K562 (cell line): Measurements from ENCODE around the gene SPTBN4. TPM values are rescaled to one million over a fixed set of nuclear protein-coding genes. Genes with fewer than 3 reads are reported as not detected.

Experiments
- GTF2A2 ChIP-seq: IDR thresholded peaks from 2 replicates; pipeline ENCODE4 v1.6.1; 2016; ENCODE audit warnings: mild to moderate bottlenecking, missing genetic modification characterization, missing compliant biosample characterization
- HMG20B ChIP-seq: fragments of 250-450 bp; sonication (Bioruptor Pico); IDR thresholded peaks from 2 replicates; pipeline ENCODE4 v1.5.0; 2021; ENCODE audit warnings: mild to moderate bottlenecking
- NBN ChIP-seq: fragments of 450-650 bp; IDR thresholded peaks from 2 replicates; pipeline ENCODE4 v1.6.1; 2016; ENCODE audit warnings: low read depth, mild to moderate bottlenecking
- RFX5 ChIP-seq: IDR thresholded peaks from 2 replicates; pipeline ENCODE4 v1.6.1; 2011; ENCODE audit warnings: low read depth, mild to moderate bottlenecking, improper control_type of control experiment, low read length
- SMAD1 ChIP-seq: fragments of 150-350 bp; IDR thresholded peaks from 2 replicates; pipeline ENCODE4 v1.6.1; 2014; ENCODE audit warnings: low read length, low read depth; ENCODE audit not compliant: partially characterized antibody
- SMARCB1 ChIP-seq: IDR thresholded peaks from 2 replicates; pipeline ENCODE4 v1.6.1; 2011; ENCODE audit warnings: improper control_type of control experiment, low read depth; ENCODE audit not compliant: insufficient read length
- TFAM ChIP-seq: fragments of 250-450 bp; sonication (Bioruptor Pico); conservative IDR thresholded peaks from 2 replicates; pipeline ENCODE4 v1.5.0; 2021; ENCODE audit warnings: mild to moderate bottlenecking, moderate library complexity
- ZBTB7A ChIP-seq: IDR thresholded peaks from 2 replicates; pipeline ENCODE4 v1.6.1; 2011; ENCODE audit warnings: low read depth, mild to moderate bottlenecking, low read length, moderate library complexity, borderline replicate concordance; ENCODE audit not compliant: control insufficient read depth
- ZFP1 ChIP-seq: fragments of 450-650 bp; formaldehyde crosslinking; IDR thresholded peaks from 2 replicates; pipeline ENCODE4 v1.4.0; 2020; ENCODE audit warnings: mild to moderate bottlenecking, mixed read lengths
- ZFP30 ChIP-seq: fragments of 250-450 bp; sonication (Bioruptor Pico); IDR thresholded peaks from 2 replicates; pipeline ENCODE4 v1.8.0; 2022; ENCODE audit warnings: moderate library complexity, mild to moderate bottlenecking, inconsistent platforms, borderline replicate concordance
- polyA plus RNA-seq, 8 experiments: library from polyadenylated mRNA; depleted of rRNA in 4 of 8; stranded (reverse) in 5 of 8; unstranded in 3 of 8; fragments of >200 nt; fragmentation: Nextera tagmentation in 2 of 8; fragmentation: Illumina TruSeq in 1 of 8; extraction: Ambion mirVana in 2 of 8; extraction: Trizol in 1 of 8; gene quantifications; 2 replicates each; pipeline versions ENCODE4 v1.2.1 to v1.2.3, GENCODE V29; 2011 to 2014; ENCODE audit warnings: inconsistent platforms in 1 of 8, missing spikeins in 1 of 8
- total RNA-seq, 7 experiments: library from RNA; depleted of rRNA in 6 of 7; stranded (reverse); fragments of >200 nt in 6 of 7; fragmentation: Illumina TruSeq in 2 of 7; extraction: Trizol in 2 of 7; gene quantifications; 2 replicates each; pipeline versions ENCODE4 v1.2.1 to v1.2.3, GENCODE V29; 2011 to 2021; ENCODE audit warnings: low replicate concordance in 1 of 7
- TF ChIP-seq, protein P1 (sequence below), 3 experiments: fragments of 200-800 bp in 1 of 3; sonication (Bioruptor generic) in 1 of 3; sonication (generic) in 1 of 3; formaldehyde crosslinking in 1 of 3; IDR thresholded peaks; 2 replicates each; pipeline versions ENCODE4 v1.6.1 to v1.8.0; 2016 to 2022; ENCODE audit warnings: mild to moderate bottlenecking in 2 of 3, missing compliant biosample characterization in 2 of 3, missing genetic modification characterization in 2 of 3, missing genetic modification reagents in 1 of 3
- TF ChIP-seq, protein P2 (sequence below): fragments of 250-450 bp; sonication (Bioruptor Pico); IDR thresholded peaks from 2 replicates; pipeline ENCODE4 v1.8.0; 2022; ENCODE audit warnings: moderate library complexity, mild to moderate bottlenecking, inconsistent platforms
- TF ChIP-seq, protein P3 (sequence below): sonication (generic); formaldehyde crosslinking; IDR thresholded peaks from 2 replicates; pipeline ENCODE4 v1.8.0; 2022; ENCODE audit warnings: missing genetic modification reagents, mild to moderate bottlenecking, borderline replicate concordance
- TF ChIP-seq, protein P4 (sequence below): fragments of 250-450 bp; sonication (Bioruptor Pico); IDR thresholded peaks from 2 replicates; pipeline ENCODE4 v1.4.0; 2020; ENCODE audit warnings: borderline replicate concordance

SPTBN4 gene
- total and polyA plus RNA-seq, 9 of the 15 experiments (the other 6 are each of a cell fraction or from before 2014, with no cell fraction given): 0.01 to 1.5 (median 0.86) TPM

DNA sequence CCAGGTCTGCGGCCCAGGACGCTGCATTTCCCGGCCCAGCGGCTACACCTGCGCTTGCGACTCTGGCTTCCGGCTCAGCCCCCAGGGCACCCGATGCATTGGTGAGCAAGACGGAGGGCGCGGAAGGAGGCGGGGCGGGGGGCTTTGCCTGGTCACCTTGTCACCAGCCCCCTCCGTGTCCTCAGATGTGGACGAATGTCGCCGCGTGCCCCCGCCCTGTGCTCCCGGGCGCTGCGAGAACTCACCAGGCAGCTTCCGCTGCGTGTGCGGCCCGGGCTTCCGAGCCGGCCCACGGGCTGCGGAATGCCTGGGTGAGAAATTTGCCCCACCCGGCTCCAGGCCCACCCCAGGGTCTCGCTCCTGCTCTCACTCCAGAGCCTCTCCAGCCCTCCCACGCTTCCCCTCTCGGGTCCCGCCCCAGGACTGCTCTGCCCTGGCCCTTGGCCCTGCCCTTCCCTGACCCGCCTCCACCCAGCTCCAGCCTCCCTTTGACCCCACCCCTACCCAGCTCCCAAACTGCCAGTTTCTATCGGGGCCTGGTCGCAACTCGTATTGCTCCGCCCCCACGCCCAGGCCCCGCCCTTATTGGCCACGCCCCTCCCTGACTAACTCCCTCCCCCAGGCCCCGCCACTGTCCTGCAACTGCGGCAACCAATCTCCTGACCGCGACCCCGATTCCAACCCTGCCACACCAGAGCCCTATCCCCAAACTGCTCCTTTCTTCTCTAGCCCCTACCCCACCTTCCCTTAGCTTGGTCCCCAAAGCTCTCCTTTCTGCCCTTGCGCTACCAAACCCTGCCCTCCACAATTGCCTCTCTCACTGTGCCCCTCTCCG lies 143.0 kb downstream of the SPTBN4 start (continued):
- TF ChIP-seq SMAD1 (no peak), ZBTB7A (peak; percentile 80; the same call in 1 of the 2 replicates), GTF2A2 (tag) (no peak), HMG20B (CRISPR knock-in tag) (no peak), RFX5 (no peak), ZFP30 (CRISPR knock-in tag) (no peak), ZFP1 (CRISPR knock-in tag) (no peak), TFAM (CRISPR knock-in tag) (no peak), NBN (no peak), SMARCB1 (no peak)
- TF ChIP-seq, protein P1, sequence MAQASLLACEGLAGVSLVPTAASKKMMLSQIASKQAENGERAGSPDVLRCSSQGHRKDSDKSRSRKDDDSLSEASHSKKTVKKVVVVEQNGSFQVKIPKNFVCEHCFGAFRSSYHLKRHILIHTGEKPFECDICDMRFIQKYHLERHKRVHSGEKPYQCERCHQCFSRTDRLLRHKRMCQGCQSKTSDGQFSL (CRISPR knock-in tag; IDR thresholded peaks at IDR 0.05): no peak
- TF ChIP-seq, protein P1 (tag; IDR thresholded peaks at IDR 0.05): no peak
- TF ChIP-seq, protein P2, sequence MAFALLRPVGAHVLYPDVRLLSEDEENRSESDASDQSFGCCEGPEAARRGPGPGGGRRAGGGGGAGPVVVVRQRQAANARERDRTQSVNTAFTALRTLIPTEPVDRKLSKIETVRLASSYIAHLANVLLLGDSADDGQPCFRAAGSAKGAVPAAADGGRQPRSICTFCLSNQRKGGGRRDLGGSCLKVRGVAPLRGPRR (CRISPR knock-in tag): no peak
- TF ChIP-seq, protein P3, sequence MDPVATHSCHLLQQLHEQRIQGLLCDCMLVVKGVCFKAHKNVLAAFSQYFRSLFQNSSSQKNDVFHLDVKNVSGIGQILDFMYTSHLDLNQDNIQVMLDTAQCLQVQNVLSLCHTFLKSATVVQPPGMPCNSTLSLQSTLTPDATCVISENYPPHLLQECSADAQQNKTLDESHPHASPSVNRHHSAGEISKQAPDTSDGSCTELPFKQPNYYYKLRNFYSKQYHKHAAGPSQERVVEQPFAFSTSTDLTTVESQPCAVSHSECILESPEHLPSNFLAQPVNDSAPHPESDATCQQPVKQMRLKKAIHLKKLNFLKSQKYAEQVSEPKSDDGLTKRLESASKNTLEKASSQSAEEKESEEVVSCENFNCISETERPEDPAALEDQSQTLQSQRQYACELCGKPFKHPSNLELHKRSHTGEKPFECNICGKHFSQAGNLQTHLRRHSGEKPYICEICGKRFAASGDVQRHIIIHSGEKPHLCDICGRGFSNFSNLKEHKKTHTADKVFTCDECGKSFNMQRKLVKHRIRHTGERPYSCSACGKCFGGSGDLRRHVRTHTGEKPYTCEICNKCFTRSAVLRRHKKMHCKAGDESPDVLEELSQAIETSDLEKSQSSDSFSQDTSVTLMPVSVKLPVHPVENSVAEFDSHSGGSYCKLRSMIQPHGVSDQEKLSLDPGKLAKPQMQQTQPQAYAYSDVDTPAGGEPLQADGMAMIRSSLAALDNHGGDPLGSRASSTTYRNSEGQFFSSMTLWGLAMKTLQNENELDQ (CRISPR knock-in tag): no peak
- TF ChIP-seq, protein P4, sequence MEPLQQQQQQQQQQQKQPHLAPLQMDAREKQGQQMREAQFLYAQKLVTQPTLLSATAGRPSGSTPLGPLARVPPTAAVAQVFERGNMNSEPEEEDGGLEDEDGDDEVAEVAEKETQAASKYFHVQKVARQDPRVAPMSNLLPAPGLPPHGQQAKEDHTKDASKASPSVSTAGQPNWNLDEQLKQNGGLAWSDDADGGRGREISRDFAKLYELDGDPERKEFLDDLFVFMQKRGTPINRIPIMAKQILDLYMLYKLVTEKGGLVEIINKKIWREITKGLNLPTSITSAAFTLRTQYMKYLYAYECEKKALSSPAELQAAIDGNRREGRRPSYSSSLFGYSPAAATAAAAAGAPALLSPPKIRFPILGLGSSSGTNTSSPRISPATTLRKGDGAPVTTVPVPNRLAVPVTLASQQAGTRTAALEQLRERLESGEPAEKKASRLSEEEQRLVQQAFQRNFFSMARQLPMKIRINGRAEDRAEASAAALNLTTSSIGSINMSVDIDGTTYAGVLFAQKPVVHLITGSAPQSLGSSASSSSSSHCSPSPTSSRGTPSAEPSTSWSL (CRISPR knock-in tag): no peak
